MM.1S (cell line): Measurements from ENCODE around the gene CLIC2.

ENCODE experiments used
- CTCF ChIP-seq: fragments of 300-600 bp; sonication (generic); IDR thresholded peaks from 2 replicates; pipeline ENCODE4 v1.5.1; 2016; ENCODE audit warnings: antibody characterized with exemption, low read length, mixed read lengths
- EZH2 ChIP-seq: fragments of 300-600 bp; sonication (generic); optimal IDR thresholded peaks from 2 replicates; pipeline ENCODE3; 2017; ENCODE audit warnings: low read depth, mild to moderate bottlenecking, antibody characterized with exemption, low read length, mixed read lengths

DNA sequence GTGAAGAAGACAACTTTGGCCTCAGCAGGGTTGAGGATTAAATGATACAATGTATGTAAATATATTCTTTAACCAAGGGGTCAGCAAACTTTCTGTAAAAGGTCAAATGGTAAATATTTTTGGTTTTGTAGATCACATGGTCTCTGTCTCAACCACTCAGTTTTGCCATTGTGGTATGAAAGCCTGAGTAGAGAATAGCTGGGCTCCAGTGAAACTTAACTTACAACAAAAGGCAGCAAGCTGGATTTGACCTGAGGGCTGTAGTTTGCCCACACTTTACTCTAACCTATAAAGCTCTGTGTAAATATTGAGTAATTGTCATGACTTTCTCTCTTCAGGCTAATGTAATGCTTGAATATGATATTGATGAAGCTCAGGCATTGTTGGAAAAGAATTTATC, 98.5 kb downstream of the CLIC2 start:
- TF ChIP-seq CTCF (no peak), EZH2 (no peak)
